ENCODE measurements around the gene SCAPER. TPM values are rescaled to one million over a fixed set of nuclear protein-coding genes. Genes with fewer than 3 reads are reported as not detected.

The SCAPER gene
- total RNA-seq, 1 experiment from 2014 or later = 7.4 TPM

DNA sequence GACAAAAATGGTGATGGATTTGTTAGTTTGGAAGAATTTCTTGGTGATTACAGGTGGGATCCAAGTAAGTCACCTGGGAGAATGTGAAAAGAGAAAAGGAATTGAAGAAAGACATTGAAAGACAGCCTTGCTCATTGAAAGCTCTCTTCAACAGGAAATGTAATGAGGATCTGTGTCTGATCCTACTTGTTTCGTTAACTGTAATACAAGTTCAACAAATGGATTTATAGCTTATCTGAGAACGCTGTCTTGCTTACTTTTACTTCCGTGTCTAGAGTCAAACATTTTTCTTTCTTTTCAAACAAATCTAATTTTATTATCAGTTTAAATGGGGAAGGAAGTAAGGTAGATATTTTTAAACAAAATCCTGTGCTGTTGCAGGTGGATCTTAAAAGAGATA is 42.3 kb upstream of the SCAPER start:
- Histone ChIP-seq H2BK15ac (ENCODE audit: low read depth, low read length) (no peak overlapping the region), H3K23ac (ENCODE audit: insufficient read length, low read depth, low read length) (no peak overlapping the region), H3K4me1 (ENCODE audit: insufficient read depth, low read length) (no peaks in the 10 kb centered on the region), H3K4ac (ENCODE audit: low read depth, low read length) (no peak overlapping the region), H3K4me2 (ENCODE audit: insufficient read depth, insufficient read length, low read length) (no peak overlapping the region), H4K91ac (ENCODE audit: insufficient read length, low read depth, low read length) (no peak overlapping the region), H3K9me3 (ENCODE audit: control insufficient read depth, low read depth, low read length) (no peaks in the 10 kb centered on the region), H2AFZ (ENCODE audit: low read length) (no peak overlapping the region), H4K8ac (replicated peaks; ENCODE audit: insufficient read length, low read depth, low read length) (no peak overlapping the region), H3K27me3 (ENCODE audit: insufficient read depth, low read length) (no peaks in the 10 kb centered on the region), H4K20me1 (ENCODE audit: control insufficient read depth, insufficient read depth, insufficient read length) (no peaks in the 10 kb centered on the region), H3K9ac (ENCODE audit: extremely low read depth, insufficient read length, low read length) (no peak overlapping the region), H3K79me2 (ENCODE audit: insufficient read depth, low read length) (no peaks in the 10 kb centered on the region), H3K56ac (ENCODE audit: insufficient read length, low read depth, low read length) (no peak overlapping the region), H3K18ac (ENCODE audit: insufficient read length, low read depth, low read length) (no peak overlapping the region), H3T11ph (ENCODE audit: low read length) (no peak overlapping the region), H2BK120ac (ENCODE audit: low read depth, low read length, poor library complexity, severe bottlenecking) (no peak overlapping the region), H2BK12ac (ENCODE audit: insufficient read length, low read depth, low read length) (no peak overlapping the region), H3K14ac (ENCODE audit: insufficient read depth, low read length) (no peak overlapping the region), H2BK20ac (ENCODE audit: low read depth, low read length, poor library complexity, severe bottlenecking) (no peak overlapping the region), H3K27ac (ENCODE audit: insufficient read length, low read depth, low read length) (no peak overlapping the region), H3K79me1 (ENCODE audit: insufficient read depth, low read depth, low read length, poor library complexity, severe bottlenecking) (peaks cover 5% of the 10 kb centered on the region), H2AK5ac (ENCODE audit: insufficient read length, low read length) (no peak overlapping the region), H2BK5ac (ENCODE audit: insufficient read length, low read length) (no peak overlapping the region), H3K23me2 (ENCODE audit: insufficient read length, low read depth, low read length, poor library complexity, severe bottlenecking) (no peaks in the 10 kb centered on the region), H4K5ac (ENCODE audit: insufficient read length, low read depth, low read length) (no peak overlapping the region)
- no peak for DNase-seq
- H3K4me1 Mint-ChIP-seq = no peaks in the 10 kb centered on the region
- no peak overlapping the region for H3K27ac Mint-ChIP-seq
- no peaks in the 10 kb centered on the region for H3K27me3 Mint-ChIP-seq (ENCODE audit: low read depth)
- no peak overlapping the region for H3K4me3 Mint-ChIP-seq
- peaks cover 21 to 72% (median 63%) of the 10 kb centered on the region in 3 experiments; a peak in 6 of 7 replicates for H3K36me3 Mint-ChIP-seq (ENCODE audit: insufficient read depth in 1 of 3, low read depth in 3 of 3)
- WGBS (ENCODE audit: extremely low coverage, insufficient read length, low lambda C conversion rate) = no CpG with 5 or more reads among the region's 3 CpGs
- TF ChIP-seq, protein P1, sequence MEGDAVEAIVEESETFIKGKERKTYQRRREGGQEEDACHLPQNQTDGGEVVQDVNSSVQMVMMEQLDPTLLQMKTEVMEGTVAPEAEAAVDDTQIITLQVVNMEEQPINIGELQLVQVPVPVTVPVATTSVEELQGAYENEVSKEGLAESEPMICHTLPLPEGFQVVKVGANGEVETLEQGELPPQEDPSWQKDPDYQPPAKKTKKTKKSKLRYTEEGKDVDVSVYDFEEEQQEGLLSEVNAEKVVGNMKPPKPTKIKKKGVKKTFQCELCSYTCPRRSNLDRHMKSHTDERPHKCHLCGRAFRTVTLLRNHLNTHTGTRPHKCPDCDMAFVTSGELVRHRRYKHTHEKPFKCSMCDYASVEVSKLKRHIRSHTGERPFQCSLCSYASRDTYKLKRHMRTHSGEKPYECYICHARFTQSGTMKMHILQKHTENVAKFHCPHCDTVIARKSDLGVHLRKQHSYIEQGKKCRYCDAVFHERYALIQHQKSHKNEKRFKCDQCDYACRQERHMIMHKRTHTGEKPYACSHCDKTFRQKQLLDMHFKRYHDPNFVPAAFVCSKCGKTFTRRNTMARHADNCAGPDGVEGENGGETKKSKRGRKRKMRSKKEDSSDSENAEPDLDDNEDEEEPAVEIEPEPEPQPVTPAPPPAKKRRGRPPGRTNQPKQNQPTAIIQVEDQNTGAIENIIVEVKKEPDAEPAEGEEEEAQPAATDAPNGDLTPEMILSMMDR (conservative IDR thresholded peaks at IDR 0.05) = no peak
- no peaks in the 10 kb centered on the region for H3K9me3 Mint-ChIP-seq

Data from H9 (cell line).